Body of pancreas (tissue), 4 donors: ENCODE measurements around the gene MYO6. TPM values are rescaled to one million over a fixed set of nuclear protein-coding genes. Genes with fewer than 3 reads are reported as not detected.
"Not testable (repeated sequence)": the region's sequence is repeated elsewhere in the genome, so short reads cannot be mapped to it uniquely, and the experiment has no call there.

Experiments
- ATAC-seq: fragments of 150-250 bp; one replicate; pipeline ENCODE4 v1.9.1; 2016
- DNase-seq, 4 donors: peaks; one replicate each; pipeline ENCODE4 v3.0.0-alpha.2; 2019
- H3K27ac ChIP-seq, 4 donors: fragments of 200-600 bp; sonication (generic); 1 replicate in 3 of 4; 2 replicates in 1 of 4; pipeline versions ENCODE4 v1.5.1 to v1.6.1; 2016 to 2019; ENCODE audit warnings: mild to moderate bottlenecking in 1 of 4, mixed read lengths in 1 of 4, moderate library complexity in 1 of 4
- H3K27me3 ChIP-seq, 2 donors: fragments of 200-600 bp; sonication (generic); one replicate each; pipeline ENCODE4 v1.6.0; 2016; ENCODE audit warnings: mild to moderate bottlenecking in 1 of 2
- H3K36me3 ChIP-seq, 2 donors: fragments of 200-600 bp; sonication (generic); replicated peaks in 1 of 2; 2 replicates each; pipeline ENCODE4 v1.5.1; 2016; ENCODE audit warnings: low read depth in 2 of 2; ENCODE audit not compliant: insufficient read depth in 1 of 2
- H3K4me1 ChIP-seq: fragments of 200-600 bp; sonication (generic); one replicate; pipeline ENCODE4 v1.6.0; 2016
- H3K4me3 ChIP-seq, 2 donors: fragments of 200-600 bp; sonication (generic); 1 replicate in 1 of 2; 2 replicates in 1 of 2; pipeline ENCODE4 v1.5.1; 2016 to 2019
- H3K9me3 ChIP-seq, 3 donors: fragments of 200-600 bp; sonication (generic); 1 replicate in 2 of 3; 2 replicates in 1 of 3; pipeline ENCODE4 v1.5.1; 2016
- POLR2A ChIP-seq, 3 donors: fragments of 450-650 bp; IDR thresholded peaks; one replicate each; pipeline ENCODE4 v1.6.1; 2016; ENCODE audit warnings: antibody characterized with exemption in 3 of 3, mild to moderate bottlenecking in 2 of 3
- WGBS, 2 donors: methylation state at CpG; one replicate each; pipeline ENCODE4 v1.1.5; 2017; 5-methylcytosine and 5-hydroxymethylcytosine counted together
- intact Hi-C: fragments of 100-400 bp; cut with DNase I; formaldehyde crosslinking; loops from one replicate; pipeline ENCODE4 v1.15.1; 2023
- total RNA-seq, 2 donors: library from RNA; depleted of rRNA; stranded (reverse); fragments of >200 nt; gene quantifications; one replicate each; pipeline ENCODE4 v1.1.0, GENCODE V29; 2016
- TF ChIP-seq, protein P1 (sequence below), 7 experiments: fragments of 450-650 bp in 4 of 7; fragments of 200-600 bp in 3 of 7; sonication (generic) in 3 of 7; IDR thresholded peaks; one replicate each; pipeline ENCODE4 v1.5.1; 2016 to 2019; ENCODE audit warnings: antibody characterized with exemption in 7 of 7

MYO6 gene
- total RNA-seq, 2 donors from 2014 or later: 21.0 to 29.7 TPM

DNA sequence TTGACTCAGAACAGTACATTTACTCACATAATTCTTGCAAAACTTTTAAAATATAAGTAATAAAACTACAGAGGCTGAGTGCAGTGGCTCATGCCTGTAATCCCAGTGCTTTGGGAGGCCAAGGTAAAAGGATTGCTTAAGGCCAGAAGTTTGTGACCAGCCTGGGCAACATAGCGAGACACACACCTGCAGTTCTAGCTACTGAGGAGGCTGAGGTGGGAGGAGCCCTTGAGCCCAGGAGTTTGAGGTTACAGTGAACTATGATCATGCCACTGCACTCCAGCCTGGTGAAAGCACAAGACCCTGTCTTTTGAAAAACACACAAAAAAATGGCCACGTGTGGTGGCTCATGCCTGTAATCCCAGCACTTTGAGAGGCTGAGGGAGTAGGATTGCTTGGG is 21.8 kb upstream of the MYO6 start:
- no peaks in the 10 kb centered on the region for H3K27me3 ChIP-seq
- H3K9me3 ChIP-seq: no peaks in the 10 kb centered on the region
- no peak for ATAC-seq
- DNase-seq: no peak
- no peak overlapping the region for H3K4me3 ChIP-seq
- WGBS, 2 donors: 88 to 93% methylated on average over 2 of the region's 2 CpGs
- intact Hi-C loops: no loop called here
- H3K36me3 ChIP-seq: no peaks in the 10 kb centered on the region
- no peaks in the 10 kb centered on the region for H3K4me1 ChIP-seq
- TF ChIP-seq, protein P1, sequence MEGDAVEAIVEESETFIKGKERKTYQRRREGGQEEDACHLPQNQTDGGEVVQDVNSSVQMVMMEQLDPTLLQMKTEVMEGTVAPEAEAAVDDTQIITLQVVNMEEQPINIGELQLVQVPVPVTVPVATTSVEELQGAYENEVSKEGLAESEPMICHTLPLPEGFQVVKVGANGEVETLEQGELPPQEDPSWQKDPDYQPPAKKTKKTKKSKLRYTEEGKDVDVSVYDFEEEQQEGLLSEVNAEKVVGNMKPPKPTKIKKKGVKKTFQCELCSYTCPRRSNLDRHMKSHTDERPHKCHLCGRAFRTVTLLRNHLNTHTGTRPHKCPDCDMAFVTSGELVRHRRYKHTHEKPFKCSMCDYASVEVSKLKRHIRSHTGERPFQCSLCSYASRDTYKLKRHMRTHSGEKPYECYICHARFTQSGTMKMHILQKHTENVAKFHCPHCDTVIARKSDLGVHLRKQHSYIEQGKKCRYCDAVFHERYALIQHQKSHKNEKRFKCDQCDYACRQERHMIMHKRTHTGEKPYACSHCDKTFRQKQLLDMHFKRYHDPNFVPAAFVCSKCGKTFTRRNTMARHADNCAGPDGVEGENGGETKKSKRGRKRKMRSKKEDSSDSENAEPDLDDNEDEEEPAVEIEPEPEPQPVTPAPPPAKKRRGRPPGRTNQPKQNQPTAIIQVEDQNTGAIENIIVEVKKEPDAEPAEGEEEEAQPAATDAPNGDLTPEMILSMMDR (IDR thresholded peaks at IDR 0.05): no peak
- no peak for TF ChIP-seq POLR2A (IDR thresholded peaks at IDR 0.05)
- H3K27ac ChIP-seq: no peak overlapping the region

DNA sequence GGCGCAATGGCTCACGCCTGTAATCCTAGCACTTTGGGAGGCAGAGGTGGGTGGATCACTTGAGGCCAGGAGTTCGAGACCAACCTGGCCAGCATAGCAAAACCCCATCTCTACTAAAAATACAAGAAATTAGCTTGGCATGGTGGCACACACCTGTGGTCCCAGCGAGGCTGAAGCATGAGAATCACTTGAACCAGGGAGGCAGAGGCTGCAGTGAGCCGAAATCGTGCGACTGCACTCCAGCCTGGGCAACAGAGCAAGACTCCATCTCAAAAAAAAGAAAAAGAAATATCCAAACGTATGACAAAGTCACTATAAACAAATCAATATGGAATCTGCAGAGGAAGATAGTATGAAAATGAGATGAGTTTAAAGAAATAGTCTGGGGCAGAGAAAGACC is 18.0 kb upstream of the MYO6 start:
- H3K4me1 ChIP-seq, H3K36me3 ChIP-seq, ATAC-seq, DNase-seq, H3K27me3 ChIP-seq, H3K4me3 ChIP-seq, H3K9me3 ChIP-seq, H3K27ac ChIP-seq, intact Hi-C loops: not testable (repeated sequence)
- WGBS, 2 donors: 87 to 88% methylated on average over 8 of the region's 8 CpGs

DNA sequence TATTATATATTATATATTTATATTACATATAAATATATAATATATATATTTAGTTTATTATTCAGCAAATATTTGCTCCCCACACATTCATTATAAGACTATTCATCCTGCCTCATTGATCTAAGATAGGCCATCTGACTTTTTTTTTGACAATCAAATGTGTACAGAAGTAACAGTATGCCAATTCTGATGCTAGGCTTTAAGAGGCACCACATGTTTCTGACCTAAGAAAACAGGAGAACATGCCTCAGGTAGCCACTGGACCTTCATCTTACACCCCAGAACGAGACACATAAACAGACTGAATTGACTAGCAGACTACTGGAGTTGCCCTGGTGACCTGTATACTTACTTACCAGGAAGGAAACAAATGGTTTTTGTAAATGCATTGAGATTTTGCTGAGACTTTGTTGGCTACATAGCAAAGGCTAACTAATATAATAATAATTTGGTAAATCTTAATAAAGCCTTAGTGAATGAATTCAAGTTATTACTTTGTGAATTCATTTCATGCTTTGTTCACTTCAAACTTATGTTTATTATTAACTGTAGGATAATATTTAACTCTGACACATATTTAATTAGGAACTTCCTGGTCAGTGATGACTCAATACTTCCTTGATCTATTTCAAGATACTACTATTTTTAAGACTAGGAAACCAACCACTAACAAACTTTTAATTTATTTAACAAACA is 13.4 kb upstream of the MYO6 start:
- peak; percentile 29 to 65 (median 43) for DNase-seq
- 13 to 18% methylated on average over 1 of the region's 1 CpG for WGBS, 2 donors
- Histone ChIP-seq H3K27ac (peak overlapping the region; percentile 61 to 93 (median 86)), H3K4me3 (no peak overlapping the region), H3K36me3 (no peaks in the 10 kb centered on the region), H3K27me3 (no peaks in the 10 kb centered on the region), H3K4me1 (peaks cover 8% of the 10 kb centered on the region), H3K9me3 (no peaks in the 10 kb centered on the region)
- intact Hi-C loops: no loop called here
- peak; percentile 96 for ATAC-seq
- TF ChIP-seq, protein P1 (IDR thresholded peaks at IDR 0.05): no peak
- no peak for TF ChIP-seq POLR2A (IDR thresholded peaks at IDR 0.05)

DNA sequence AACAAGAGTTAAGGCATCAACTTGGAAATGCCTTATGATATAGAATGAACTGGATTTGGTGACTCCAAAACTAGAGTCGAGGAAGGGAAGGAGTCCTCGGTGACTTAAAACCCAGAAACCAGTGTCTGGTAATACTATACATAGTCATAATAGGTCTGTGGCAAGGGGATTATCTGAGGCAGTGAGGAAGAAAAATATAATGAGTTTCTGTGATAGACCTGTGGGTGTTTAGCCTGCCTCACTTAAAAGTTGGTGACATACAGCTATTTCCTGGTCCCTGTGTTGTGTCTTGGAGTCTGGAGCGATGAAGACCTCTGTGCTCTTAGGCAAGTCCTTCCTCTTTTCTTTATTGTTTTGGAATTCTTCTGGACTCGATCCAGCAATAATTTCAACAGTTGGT is 5.1 kb upstream of the MYO6 start:
- DNase-seq: no peak
- Histone ChIP-seq H3K4me3 (no peak overlapping the region), H3K4me1 (no peaks in the 10 kb centered on the region), H3K36me3 (no peaks in the 10 kb centered on the region), H3K27ac (no peak overlapping the region), H3K27me3 (no peaks in the 10 kb centered on the region), H3K9me3 (no peaks in the 10 kb centered on the region)
- intact Hi-C loops: no loop called here
- no peak for ATAC-seq
- no peak for TF ChIP-seq POLR2A (IDR thresholded peaks at IDR 0.05)
- TF ChIP-seq, protein P1 (IDR thresholded peaks at IDR 0.05): no peak
- 65 to 70% methylated on average over 4 of the region's 4 CpGs for WGBS, 2 donors

DNA sequence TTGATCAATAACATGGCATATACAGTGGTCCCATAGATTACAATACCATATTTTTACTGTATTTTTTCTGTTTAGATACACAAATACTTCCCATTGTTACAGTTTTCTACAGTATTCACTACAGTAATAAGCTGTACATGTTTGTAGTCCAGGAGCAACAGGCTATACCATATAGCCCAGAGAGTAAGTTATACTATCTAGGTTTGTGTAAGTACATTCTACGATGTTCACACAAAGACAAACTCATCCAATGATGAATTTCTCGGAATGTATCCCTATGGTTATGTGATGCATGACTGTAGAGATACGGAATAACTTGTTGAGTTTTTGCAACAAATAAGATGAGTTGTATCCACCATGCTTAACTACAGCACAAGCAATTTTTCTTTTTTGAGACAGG is 3.6 kb upstream of the MYO6 start:
- TF ChIP-seq, protein P1 (IDR thresholded peaks at IDR 0.05): no peak
- TF ChIP-seq POLR2A (IDR thresholded peaks at IDR 0.05): no peak
- DNase-seq (no peak), ATAC-seq (no peak)

More for the DNA sequence above, 3.6 kb upstream of the MYO6 start:
- no peaks in the 10 kb centered on the region for H3K9me3 ChIP-seq
- H3K4me1 ChIP-seq: peaks cover 4% of the 10 kb centered on the region
- no peak overlapping the region for H3K27ac ChIP-seq
- no peak overlapping the region for H3K4me3 ChIP-seq
- no peaks in the 10 kb centered on the region for H3K27me3 ChIP-seq
- H3K36me3 ChIP-seq: no peaks in the 10 kb centered on the region
- intact Hi-C loops: no loop called here
- 80 to 86% methylated on average over 3 of the region's 3 CpGs for WGBS, 2 donors
